ENCODE results near the gene UNC50. TPM values are rescaled to one million over a fixed set of nuclear protein-coding genes. Genes with fewer than 3 reads are reported as not detected.

The UNC50 gene
- total RNA-seq, result 37.5 and 52.0 TPM in 2 replicates

GRCh38 chr2:98608116-98608961, at the start of gene UNC50, which contains the start of gene COA5:
TSS of gene UNC50 (plus strand) at chr2:98608589. CDS start at chr2:98609760, 1,171 bp downstream.
TSS of gene COA5 (minus strand) at chr2:98608512. CDS start at chr2:98608405, 107 bp downstream.

Other genes with a start within 250 kb of the UNC50 start
- gene INPP4A, start 163.7 kb upstream of the UNC50 start, total RNA-seq, result 9.4 and 14.3 TPM in 2 replicates
- gene COA5, start 77 bp upstream of the UNC50 start, total RNA-seq, result 12.8 and 13.9 TPM in 2 replicates
- gene MGAT4A, start 122.5 kb downstream of the UNC50 start, total RNA-seq, result 0.54 and 4.2 TPM in 2 replicates

Measured in cardiac atrium fibroblast (primary cell).